Measurements from ENCODE around the gene PRDM11. TPM values are rescaled to one million over a fixed set of nuclear protein-coding genes. Genes with fewer than 3 reads are reported as not detected.

Gene PRDM11
- total and polyA plus RNA-seq, 2 of the 4 experiments (the other 2 are of a cell fraction), result 2.2 to 2.7 TPM

GRCh38 chr11:45185228-45185729, 38.8 kb downstream of the PRDM11 start:
- TF ChIP-seq BHLHE40 (IDR thresholded peaks at IDR 0.05; ENCODE audit: low read depth, low read length) (no peak), MXI1 (IDR thresholded peaks at IDR 0.05; ENCODE audit: borderline replicate concordance, low read depth, low read length) (no peak), POLR2A (IDR thresholded peaks at IDR 0.05; ENCODE audit: low read depth, low read length) (no peak), MAZ (IDR thresholded peaks at IDR 0.05; ENCODE audit: borderline replicate concordance, low read depth, low read length) (no peak), RCOR1 (IDR thresholded peaks at IDR 0.05; ENCODE audit: insufficient replicate concordance, low read length) (no peak), CTCF (conservative IDR thresholded peaks at IDR 0.05; ENCODE audit: low read depth, low read length) (no peak), CEBPB (IDR thresholded peaks at IDR 0.05; ENCODE audit: low read depth, low read length) (no peak), USF2 (IDR thresholded peaks at IDR 0.05; ENCODE audit: low read depth, low read length) (no peak), RFX5 (IDR thresholded peaks at IDR 0.05; ENCODE audit: low read depth, low read length) (no peak), FOS (IDR thresholded peaks at IDR 0.05; ENCODE audit: low read depth, low read length) (no peak), NFE2L2 (IDR thresholded peaks at IDR 0.05; ENCODE audit: low read depth, low read length) (no peak), SMC3 (IDR thresholded peaks at IDR 0.05; ENCODE audit: low read depth, low read length) (no peak), ELK1 (IDR thresholded peaks at IDR 0.05; ENCODE audit: borderline replicate concordance, low read depth, low read length) (no peak), CHD1 (IDR thresholded peaks at IDR 0.05; ENCODE audit: low read depth, low read length) (no peak), MAFK (IDR thresholded peaks at IDR 0.05; ENCODE audit: low read depth, low read length) (no peak), RAD21 (IDR thresholded peaks at IDR 0.05; ENCODE audit: low read length) (no peak)
- dilution Hi-C loops (cut with HindIII; ENCODE audit: low sequenced_read_pairs, unreplicated experiment), result no loop called here
- no peak overlapping the region for H3K4me2 ChIP-seq (ENCODE audit: low read depth, low read length)
- no peak overlapping the region for H3K14ac ChIP-seq (replicated peaks; ENCODE audit: low read depth, low read length)
- no peak overlapping the region for H2AFZ ChIP-seq (replicated peaks; ENCODE audit: low read length, poor library complexity)
- H3K9me3 ChIP-seq (ENCODE audit: control insufficient read depth, insufficient read depth, low read length), result no peaks in the 10 kb centered on the region
- H2BK20ac ChIP-seq (ENCODE audit: low read depth, low read length), result no peak overlapping the region
- H3K4me3 ChIP-seq (ENCODE audit: insufficient read depth, low read depth, low read length), result no peak overlapping the region
- in situ Hi-C loops (cut with MboI; ENCODE audit: low sequenced_read_pairs), result no loop called here
- peaks cover 6% of the 10 kb centered on the region; the same call in 1 of the 2 replicates for H3K9me1 ChIP-seq (ENCODE audit: insufficient read depth, low read length)
- no peak overlapping the region for H3K4ac ChIP-seq (ENCODE audit: low read depth, low read length)
- no peak overlapping the region for H4K5ac ChIP-seq (ENCODE audit: low read depth, low read length)
- H3K23ac ChIP-seq (ENCODE audit: low read depth, low read length), result no peak overlapping the region
- H2AK9ac ChIP-seq (replicated peaks; ENCODE audit: low read depth, low read length, poor library complexity), result no peak overlapping the region
- no peak overlapping the region for H2BK5ac ChIP-seq (ENCODE audit: low read depth, low read length, poor library complexity, severe bottlenecking)
- no peaks in the 10 kb centered on the region for H4K20me1 ChIP-seq (ENCODE audit: insufficient read depth, low read length)
- H4K91ac ChIP-seq (ENCODE audit: insufficient read depth, low read depth, low read length), result no peak overlapping the region
- H3K4me1 ChIP-seq (ENCODE audit: control insufficient read depth, insufficient read depth, low read length), result peaks cover 4% of the 10 kb centered on the region; the same call in 1 of the 2 replicates
- no peaks in the 10 kb centered on the region for H3K79me1 ChIP-seq (ENCODE audit: low read depth in 1 of 2, low read length in 2 of 2)
- no peak for DNase-seq
- H3K27ac ChIP-seq (ENCODE audit: insufficient read depth, low read length), result no peak overlapping the region
- CTCF ChIA-PET, result no interaction called here
- no peaks in the 10 kb centered on the region for H3K27me3 ChIP-seq (ENCODE audit: control insufficient read depth, insufficient read depth, low read length)
- no peak overlapping the region for H3K9ac ChIP-seq (ENCODE audit: low read depth, low read length)
- POLR2A ChIA-PET (ENCODE audit: unreplicated experiment), result no interaction called here
- no peak for ATAC-seq (ENCODE audit: low read depth)
- H3K36me3 ChIP-seq (ENCODE audit: control insufficient read depth, insufficient read depth, low read length), result peaks cover 9% of the 10 kb centered on the region; the same call in 1 of the 2 replicates
- intact Hi-C loops (cut with micrococcal nuclease), result no loop called here
- no TSS peak for BruUV-seq (replicated peaks)
- H4K8ac ChIP-seq (ENCODE audit: low read depth in 2 of 2, low read length in 2 of 2), result no peak overlapping the region
- H2BK15ac ChIP-seq (ENCODE audit: low read depth, low read length), result no peak overlapping the region
- H2BK120ac ChIP-seq (ENCODE audit: low read depth, low read length), result no peak overlapping the region
- no peak overlapping the region for H3K18ac ChIP-seq (ENCODE audit: low read depth, low read length)
- H2AK5ac ChIP-seq (ENCODE audit: low read depth, low read length), result no peak overlapping the region
- H3K56ac ChIP-seq (ENCODE audit: extremely low read depth, insufficient read depth, low read length), result no peak overlapping the region
